A204.1 (cell line): Measurements from ENCODE around the gene SMS.
"Not testable (repeated sequence)": the region's sequence is repeated elsewhere in the genome, so short reads cannot be mapped to it uniquely, and the experiment has no call there.

Experiments
- FAIRE-seq: peaks from 2 replicates; lab custom pipeline; 2012; peaks lifted over from hg19 to GRCh38; lab: Jason Lieb, UNC

The SMS gene

GRCh38 chrX:21940356-21940829, at the start of gene SMS:
Gene SMS, plus strand, starts transcription at chrX:21940709. Its CDS starts 116 bp downstream, at chrX:21940825.
- no peak for FAIRE-seq

DNA sequence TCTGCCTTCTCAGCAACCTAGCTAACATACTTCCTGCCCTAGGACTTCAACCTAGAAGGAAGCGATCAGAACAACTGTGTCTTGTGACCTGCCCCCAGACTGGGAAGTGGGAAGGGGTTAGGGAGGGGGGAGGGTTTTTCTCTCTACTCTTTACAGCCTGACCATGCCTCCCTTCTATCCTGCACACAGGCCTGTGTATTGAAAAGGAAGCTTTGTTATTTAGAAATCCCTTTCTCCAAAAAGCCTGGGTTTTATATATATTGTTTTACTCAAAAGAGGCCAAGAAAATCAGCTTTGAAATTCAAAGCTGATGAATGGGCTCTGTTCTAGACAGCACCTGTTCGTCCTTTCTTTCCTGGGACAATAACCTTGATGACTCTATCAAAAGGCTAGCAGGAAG, 35.2 kb upstream of the SMS start:
- FAIRE-seq, result no peak

DNA sequence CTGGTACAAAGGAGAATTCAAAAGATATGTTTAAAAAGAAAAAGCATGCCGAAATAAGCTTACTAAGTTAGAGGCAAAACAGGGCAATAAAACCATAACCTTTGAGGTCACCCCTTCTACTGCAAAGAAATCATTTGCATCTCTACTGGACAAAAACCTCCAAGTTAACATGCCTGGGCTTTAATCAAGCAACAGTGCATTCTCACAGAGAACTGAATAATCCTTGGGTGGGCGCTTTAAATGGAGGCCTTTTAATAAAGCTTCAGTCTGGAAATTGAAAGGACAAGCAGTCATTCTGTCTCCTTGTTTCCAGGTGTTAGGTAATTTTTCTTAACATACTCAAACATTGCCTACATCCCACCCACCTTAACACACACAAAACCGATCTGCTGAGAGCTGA, 34.6 kb upstream of the SMS start:
- no peak for FAIRE-seq

GRCh38 chrX:21907260-21907659, 33.2 kb upstream of the SMS start:
- FAIRE-seq, result no peak

DNA sequence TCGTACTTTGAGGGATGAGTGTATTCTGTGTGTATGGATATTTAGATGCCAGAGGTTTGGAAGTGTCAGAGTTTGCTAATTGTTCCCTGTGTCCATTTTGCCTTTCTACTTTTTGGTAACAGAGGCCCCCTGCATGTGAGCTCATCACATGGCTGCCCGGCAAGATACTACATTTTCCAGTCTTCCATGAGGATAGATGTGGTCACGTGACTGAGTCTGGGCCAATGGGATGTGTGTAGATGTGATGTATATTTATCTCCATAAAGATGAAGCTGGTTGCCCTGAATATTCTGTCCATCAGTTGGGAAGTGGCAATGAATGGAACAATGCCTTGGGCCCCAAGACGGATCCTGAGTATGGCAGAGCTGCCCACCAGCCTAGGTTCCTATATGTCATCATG, 29.0 kb upstream of the SMS start:
- FAIRE-seq, result no peak

GRCh38 chrX:21912220-21912619, 28.3 kb upstream of the SMS start:
- no peak for FAIRE-seq

- no peak for FAIRE-seq
These were observed 27.5 kb upstream of the SMS start for GRCh38 chrX:21912989-21913388.

DNA sequence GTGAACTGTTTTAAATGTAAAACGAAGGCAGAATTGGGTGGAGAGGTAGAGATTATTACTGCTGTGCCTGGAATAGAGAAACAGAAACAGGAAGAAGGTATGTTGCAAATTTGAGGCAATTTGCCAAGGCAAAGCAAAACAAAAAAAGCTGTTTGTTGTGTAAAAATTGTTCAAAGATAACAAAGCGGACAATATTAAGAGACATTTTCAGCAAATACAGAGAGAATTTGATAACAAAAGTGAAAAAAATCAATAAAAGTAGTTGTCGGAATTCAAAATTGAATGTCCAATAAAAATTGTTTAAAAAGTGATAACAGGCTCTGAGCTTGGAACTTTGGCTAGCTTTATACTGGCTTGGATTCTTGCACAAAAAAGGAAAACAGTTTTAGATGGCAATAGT, 14.4 kb upstream of the SMS start:
- FAIRE-seq, result no peak

- FAIRE-seq, result no peak
These were observed 13.8 kb upstream of the SMS start for GRCh38 chrX:21926527-21927278.

GRCh38 chrX:21929209-21929608, 11.3 kb upstream of the SMS start:
- FAIRE-seq, result no peak

DNA sequence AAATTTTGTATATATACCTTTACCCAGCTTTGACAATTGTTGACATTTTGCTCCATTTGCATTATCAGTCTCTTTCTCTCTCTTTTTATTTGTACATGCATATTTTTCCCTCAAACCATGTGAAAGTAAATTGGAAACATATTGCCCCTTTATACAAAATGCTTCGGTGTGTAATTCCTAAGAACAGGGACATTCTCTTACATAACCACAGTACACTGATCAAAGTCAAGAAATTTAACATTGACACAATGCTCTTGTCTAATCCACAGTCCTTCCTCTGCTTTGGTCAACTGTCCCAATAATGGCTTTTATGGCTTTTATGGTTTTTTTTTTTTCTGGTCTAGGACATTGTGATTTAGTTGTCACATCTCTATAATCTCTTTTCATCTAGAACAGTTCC, 9.5 kb upstream of the SMS start:
- FAIRE-seq, result no peak

GRCh38 chrX:21932292-21933002, 8.1 kb upstream of the SMS start:
- FAIRE-seq, result no peak

DNA sequence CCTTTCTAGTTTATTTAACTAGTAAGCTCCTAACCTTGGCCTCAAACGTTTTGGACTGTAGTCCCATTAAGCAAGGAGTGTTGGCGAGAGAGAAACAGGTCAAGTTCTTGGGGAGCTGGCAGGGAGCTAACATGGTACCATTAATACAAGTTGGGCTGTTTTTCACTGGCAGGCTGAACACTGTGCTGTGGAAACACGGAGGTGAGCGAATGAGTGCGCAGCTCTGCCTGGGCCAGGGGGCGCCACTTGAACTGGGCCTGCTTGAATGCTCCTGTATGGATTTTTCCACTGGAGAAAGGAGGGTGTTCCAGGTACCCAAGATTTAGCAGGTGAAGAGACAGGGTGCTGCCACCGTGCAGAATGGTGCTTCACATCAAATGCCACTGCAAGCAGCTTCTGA, 7.4 kb upstream of the SMS start:
- no peak for FAIRE-seq

DNA sequence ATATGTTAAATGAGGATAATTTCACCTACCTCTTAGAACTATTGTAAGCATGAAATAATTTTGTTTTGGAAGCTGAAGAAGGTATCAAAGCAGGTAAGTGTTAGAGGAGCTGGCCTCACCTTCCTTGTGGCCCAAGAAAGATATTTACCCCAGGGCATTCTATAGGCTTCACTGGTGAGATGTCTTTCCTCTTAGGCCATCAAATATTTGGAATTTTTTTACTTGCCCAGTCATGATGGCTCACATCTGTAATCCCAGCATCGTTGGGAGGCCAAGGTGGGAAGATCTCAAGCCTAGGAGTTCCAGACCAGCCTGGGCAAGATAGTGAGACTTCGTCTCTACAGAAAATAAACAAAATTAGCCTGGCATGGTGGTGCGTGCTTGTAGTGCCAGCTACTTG, 6.1 kb upstream of the SMS start:
- no peak for FAIRE-seq

DNA sequence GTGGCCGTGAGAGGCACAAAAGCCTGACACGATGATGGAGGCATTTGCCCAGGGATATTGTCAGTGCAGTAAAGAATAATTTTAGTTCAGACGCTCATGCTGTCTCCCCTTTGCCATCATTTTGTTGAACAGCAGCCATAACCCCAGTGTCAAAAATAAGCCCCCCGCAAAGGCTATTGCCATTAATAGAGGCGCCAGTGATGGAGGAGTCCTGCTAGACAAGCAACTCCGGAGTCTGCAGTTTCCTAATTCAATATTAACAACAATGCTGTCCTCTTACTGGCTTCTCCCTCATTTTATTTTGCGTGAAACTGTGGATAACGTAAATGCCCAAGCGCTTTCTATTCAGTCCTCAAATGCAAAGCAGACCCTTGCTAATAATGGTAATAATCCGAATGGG, 603 bp upstream of the SMS start:
- FAIRE-seq, result no peak

DNA sequence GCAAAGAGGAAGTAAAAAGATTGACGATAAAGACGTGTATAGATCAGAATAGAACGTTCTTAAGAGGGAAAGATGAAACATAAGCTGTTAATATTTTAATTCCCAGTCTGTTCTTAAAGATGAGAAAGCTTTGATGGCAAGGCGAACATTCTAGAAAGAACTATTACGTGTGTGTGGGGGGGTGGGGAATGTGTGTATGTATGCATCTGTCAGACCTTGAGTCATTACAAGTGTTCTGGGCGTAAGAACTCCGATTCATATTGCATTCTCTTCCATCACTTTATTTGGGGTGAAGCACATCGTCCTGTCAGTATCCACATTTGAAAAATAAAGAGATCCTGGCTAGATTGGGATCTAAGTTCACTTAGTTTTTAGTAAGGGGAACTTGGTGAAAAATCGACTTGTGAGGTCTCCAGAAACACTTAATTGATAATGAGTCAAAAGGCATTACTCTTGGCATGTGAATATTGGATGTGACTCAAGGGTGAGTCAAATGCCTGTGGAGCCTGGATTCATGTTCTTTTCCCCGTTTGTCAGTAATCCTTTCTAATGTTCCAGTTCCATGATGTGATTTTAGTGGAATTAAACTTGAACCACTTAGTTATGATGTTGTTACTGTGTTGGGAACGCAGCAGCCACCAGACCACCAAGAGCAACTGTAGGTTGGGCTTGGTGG, 3.1 kb downstream of the SMS start:
- no peak for FAIRE-seq

- no peak for FAIRE-seq
These were observed 3.7 kb downstream of the SMS start for GRCh38 chrX:21944136-21944615.

DNA sequence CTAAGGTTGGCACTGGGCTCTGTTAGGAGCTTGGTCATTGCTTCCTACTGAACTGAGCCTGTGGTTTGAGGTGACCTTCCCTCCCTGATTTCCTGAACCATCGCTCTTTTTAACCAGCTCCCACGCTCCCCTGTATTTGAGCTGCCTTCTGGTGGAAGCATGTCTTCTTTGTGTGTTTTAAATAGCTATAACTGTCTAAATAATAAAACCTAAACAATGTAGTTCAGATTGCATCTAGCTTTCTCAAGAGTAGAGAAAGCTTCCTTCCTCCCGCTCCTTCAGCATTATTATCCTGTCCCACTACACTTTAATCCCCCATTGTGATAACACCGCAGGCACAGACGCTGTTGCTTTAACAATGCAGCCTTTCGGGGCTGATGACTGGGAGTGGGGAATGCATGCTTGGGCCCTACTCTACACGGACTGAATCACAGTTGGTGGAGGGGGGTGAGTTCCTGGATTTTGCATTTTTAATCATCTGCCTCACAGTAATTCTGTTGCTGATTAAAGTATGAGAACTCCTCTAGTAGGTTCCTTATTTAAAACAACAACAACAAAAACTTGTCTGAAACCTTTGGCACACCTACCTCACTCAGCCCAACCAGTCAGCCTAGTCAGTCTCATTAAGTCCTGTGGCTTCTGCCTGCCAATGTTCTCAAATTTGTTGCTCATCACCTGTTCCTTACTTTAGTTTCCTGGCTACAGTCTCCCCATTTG, 6.6 kb downstream of the SMS start:
- FAIRE-seq, result no peak

- FAIRE-seq, result no peak
These were observed 7.2 kb downstream of the SMS start for GRCh38 chrX:21947671-21948070.

- FAIRE-seq, result no peak
These were observed 8.5 kb downstream of the SMS start for GRCh38 chrX:21948897-21949578.

- no peak for FAIRE-seq
These were observed 9.2 kb downstream of the SMS start for GRCh38 chrX:21949689-21950088.

DNA sequence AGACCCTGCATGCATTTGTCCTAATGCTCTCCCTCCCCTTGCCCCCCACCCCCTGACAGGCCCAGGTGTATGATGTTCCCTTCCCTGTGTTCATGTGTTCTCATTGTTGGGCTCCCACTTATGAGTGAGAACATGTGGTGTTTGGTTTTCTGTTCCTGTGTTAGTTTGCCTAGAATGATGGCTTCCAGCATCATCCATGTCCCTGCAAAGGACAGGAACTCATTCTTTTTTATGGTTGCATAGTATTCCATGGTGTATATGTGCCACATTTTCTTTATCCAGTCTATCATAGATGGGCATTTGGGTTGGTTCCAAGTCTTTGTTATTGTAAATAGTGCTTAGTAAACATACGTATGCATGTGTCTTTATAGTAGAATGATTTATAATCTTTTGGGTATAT, 10.0 kb downstream of the SMS start:
- FAIRE-seq, result not testable (repeated sequence)
